K562 (cell line): Measurements from ENCODE around the gene GIMAP8. TPM values are rescaled to one million over a fixed set of nuclear protein-coding genes. Genes with fewer than 3 reads are reported as not detected.

Experiments used
- ATAC-seq: fragments of 200-7000 bp; cut with Tn5 transposase; 3 replicates; pipeline ENCODE4 v1.9.1; 2020; ENCODE audit warnings: moderate library complexity
- BruUV-seq: library from RNA; stranded (reverse); fragments of 400-500 nt; replicated peaks from 2 replicates; lab custom pipeline; 2021; lab: Mats Ljungman, UMichigan
- CTCF ChIA-PET: fragments of 300-600 bp; formaldehyde crosslinking; extraction: SDS; loops from one replicate; lab custom pipeline; 2021; ENCODE audit warnings: low intra/inter-chr PET ratio; lab: Yijun Ruan, JAX
- POLR2A ChIA-PET: fragments of 300-600, 350-650 bp; sonication (Branson Sonifier 250); formaldehyde crosslinking; extraction: SDS; loops from one replicate; lab custom pipeline; 2021; ENCODE audit warnings: antibody characterized with exemption, inconsistent platforms; lab: Yijun Ruan, JAX
- DNase-seq, 4 experiments: peaks; one replicate each; pipeline versions ENCODE4 v3.0.0 to v3.0.0-alpha.2; 2011 to 2018; ENCODE audit warnings: low spot score in 3 of 4, mixed read lengths in 3 of 4; ENCODE audit errors: extremely low read depth in 1 of 4
- FAIRE-seq: peaks from 2 replicates; lab custom pipeline; 2011; peaks lifted over from hg19 to GRCh38; lab: Jason Lieb, UNC
- H2AFZ ChIP-seq: 2 replicates; pipeline ENCODE4 v1.6.0; 2011; ENCODE audit warnings: low read depth, low read length, control low read depth, inconsistent platforms
- H3K27ac ChIP-seq: fragments of 200-600 bp; 3 replicates; pipeline ENCODE4 v1.8.0; 2011; ENCODE audit warnings: low read depth, mild to moderate bottlenecking, control low read depth, inconsistent platforms, low read length, moderate library complexity, mixed read lengths; ENCODE audit errors: extremely low read depth
- H3K27me3 ChIP-seq, 2 experiments: fragments of 300-600 bp in 1 of 2; 2 replicates in 1 of 2; 3 replicates in 1 of 2; pipeline versions ENCODE4 v1.6.0 to v1.8.0; 2011; ENCODE audit warnings: inconsistent platforms in 2 of 2, low read length in 2 of 2, mild to moderate bottlenecking in 1 of 2, mixed read lengths in 1 of 2, moderate library complexity in 1 of 2; ENCODE audit not compliant: control insufficient read depth in 2 of 2, insufficient read depth in 2 of 2
- H3K36me3 ChIP-seq: fragments of 300-600 bp; 3 replicates; pipeline ENCODE4 v1.8.0; 2011; ENCODE audit warnings: mild to moderate bottlenecking, low read length, inconsistent platforms; ENCODE audit not compliant: control insufficient read depth, insufficient read depth
- H3K4me1 ChIP-seq, 2 experiments: fragments of 200-600 bp in 1 of 2; replicated peaks in 1 of 2; 2 replicates in 1 of 2; 3 replicates in 1 of 2; pipeline versions ENCODE4 v1.5.1 to v1.8.0; 2011; ENCODE audit warnings: inconsistent platforms in 2 of 2, low read length in 2 of 2, mild to moderate bottlenecking in 1 of 2, mixed read lengths in 1 of 2, moderate library complexity in 1 of 2; ENCODE audit not compliant: control insufficient read depth in 2 of 2, insufficient read depth in 2 of 2
- H3K4me2 ChIP-seq: 2 replicates; pipeline ENCODE4 v1.6.1; 2011; ENCODE audit warnings: low read length, control low read depth, inconsistent platforms, mixed read lengths; ENCODE audit not compliant: insufficient read depth
- H3K4me3 ChIP-seq: fragments of 200-600 bp; sonication (generic), shearing (Covaris generic); 2 replicates; pipeline ENCODE4 v1.5.1; 2016; ENCODE audit warnings: control low read depth, inconsistent platforms
- H3K79me2 ChIP-seq: fragments of 200-600 bp; 3 replicates; pipeline ENCODE4 v1.8.0; 2011; ENCODE audit warnings: low read length, inconsistent platforms; ENCODE audit not compliant: control insufficient read depth, insufficient read depth
- H3K9ac ChIP-seq, 2 experiments: 2 replicates each; pipeline versions ENCODE4 v1.6.0 to v1.6.1; 2011; ENCODE audit warnings: low read depth in 2 of 2, low read length in 2 of 2, control low read depth in 1 of 2, inconsistent platforms in 1 of 2, mild to moderate bottlenecking in 1 of 2, mixed read lengths in 1 of 2; ENCODE audit not compliant: insufficient read depth in 1 of 2
- H3K9me1 ChIP-seq: one replicate; pipeline ENCODE4 v1.6.0; 2011; ENCODE audit warnings: inconsistent platforms, mild to moderate bottlenecking, low read length, moderate library complexity; ENCODE audit not compliant: control insufficient read depth, insufficient read depth
- H3K9me3 ChIP-seq: replicated peaks from 2 replicates; pipeline ENCODE4 v1.5.1; 2011; ENCODE audit warnings: low read depth, low read length, inconsistent platforms; ENCODE audit not compliant: control insufficient read depth, insufficient read depth
- H4K20me1 ChIP-seq: replicated peaks from 2 replicates; pipeline ENCODE4 v1.6.1; 2011; ENCODE audit warnings: low read length, inconsistent platforms, mixed read lengths; ENCODE audit not compliant: control insufficient read depth, insufficient read depth
- ASH1L ChIP-seq: fragments of 450-650 bp; IDR thresholded peaks from 2 replicates; pipeline ENCODE4 v1.6.1; 2018; ENCODE audit warnings: borderline replicate concordance, mild to moderate bottlenecking, low read depth; ENCODE audit not compliant: partially characterized antibody
- JUNB ChIP-seq: fragments of 450-650 bp; formaldehyde crosslinking; conservative IDR thresholded peaks from 2 replicates; pipeline ENCODE4 v1.4.0; 2020; ENCODE audit warnings: mild to moderate bottlenecking
- MCM2 ChIP-seq: fragments of 450-650 bp; IDR thresholded peaks from 2 replicates; pipeline ENCODE4 v1.6.1; 2017; ENCODE audit warnings: low read depth, mild to moderate bottlenecking
- PHF8 ChIP-seq: fragments of 200-600 bp; sonication (generic); IDR thresholded peaks from 2 replicates; pipeline ENCODE4 v1.6.1; 2012; ENCODE audit warnings: mixed run types, mild to moderate bottlenecking, inconsistent platforms, low read length, moderate library complexity, borderline replicate concordance
- ZBTB33 ChIP-seq: sonication (generic); formaldehyde crosslinking; IDR thresholded peaks from 2 replicates; pipeline ENCODE4 v1.8.1; 2023; ENCODE audit warnings: mild to moderate bottlenecking, missing genetic modification reagents
- ZBTB34 ChIP-seq: fragments of 250-450 bp; sonication (Bioruptor Pico); IDR thresholded peaks from 2 replicates; pipeline ENCODE4 v1.8.0; 2021; ENCODE audit warnings: mild to moderate bottlenecking, moderate library complexity
- ZNF175 ChIP-seq: fragments of 200-800 bp; sonication (Bioruptor generic); IDR thresholded peaks from 2 replicates; pipeline ENCODE4 v1.6.1; 2016; ENCODE audit warnings: low read depth, mild to moderate bottlenecking, missing genetic modification characterization, missing compliant biosample characterization
- ZNF3 ChIP-seq: fragments of 250-450 bp; sonication (Bioruptor Pico); IDR thresholded peaks from 2 replicates; pipeline ENCODE4 v1.5.0; 2021; ENCODE audit warnings: mild to moderate bottlenecking, moderate library complexity
- ZNF311 ChIP-seq: fragments of 250-450 bp; sonication (Bioruptor Pico); IDR thresholded peaks from 2 replicates; pipeline ENCODE4 v1.4.0; 2020; ENCODE audit warnings: mild to moderate bottlenecking, moderate library complexity
- ZNF644 ChIP-seq: fragments of 200-800 bp; sonication (Bioruptor generic); IDR thresholded peaks from 2 replicates; pipeline ENCODE4 v1.6.1; 2016; ENCODE audit warnings: low read depth, missing genetic modification characterization, missing compliant biosample characterization
- ZNF778 ChIP-seq: fragments of 450-650 bp; formaldehyde crosslinking; IDR thresholded peaks from 2 replicates; pipeline ENCODE4 v1.4.0; 2020; ENCODE audit warnings: mild to moderate bottlenecking, moderate library complexity
- WGBS: fragments of 100-300 bp; shearing (Covaris generic); methylation state at CpG from one replicate; pipeline ENCODE4 v1.1.6; 2016; ENCODE audit warnings: low coverage, mixed read lengths; ENCODE audit not compliant: insufficient coverage; ENCODE audit errors: missing lambda C conversion rate; 5-methylcytosine and 5-hydroxymethylcytosine counted together
- in situ Hi-C: fragments of 300-500 bp; cut with MboI; formaldehyde crosslinking; loops from 4 replicates; pipeline ENCODE4 v1.15.0; 2018; ENCODE audit warnings: inconsistent platforms, mixed read lengths
- intact Hi-C: fragments of 100-400 bp; cut with micrococcal nuclease; formaldehyde crosslinking; loops from 2 replicates; pipeline ENCODE4 v1.14.2; 2022
- polyA plus RNA-seq, 8 experiments: library from polyadenylated mRNA; depleted of rRNA in 4 of 8; stranded (reverse) in 5 of 8; unstranded in 3 of 8; fragments of >200 nt; fragmentation: Nextera tagmentation in 2 of 8; fragmentation: Illumina TruSeq in 1 of 8; extraction: Ambion mirVana in 2 of 8; extraction: Trizol in 1 of 8; gene quantifications; 2 replicates each; pipeline versions ENCODE4 v1.2.1 to v1.2.3, GENCODE V29; 2011 to 2014; ENCODE audit warnings: inconsistent platforms in 1 of 8, missing spikeins in 1 of 8
- total RNA-seq, 7 experiments: library from RNA; depleted of rRNA in 6 of 7; stranded (reverse); fragments of >200 nt in 6 of 7; fragmentation: Illumina TruSeq in 2 of 7; extraction: Trizol in 2 of 7; gene quantifications; 2 replicates each; pipeline versions ENCODE4 v1.2.1 to v1.2.3, GENCODE V29; 2011 to 2021; ENCODE audit warnings: low replicate concordance in 1 of 7

The GIMAP8 gene
- total and polyA plus RNA-seq, 9 of the 15 experiments (the other 6 are each of a cell fraction or from before 2014, with no cell fraction given) = not detected

- H3K9ac ChIP-seq = no peak overlapping the region
- no peaks in the 10 kb centered on the region for H3K9me3 ChIP-seq
- 0% methylated on average over 4 of the region's 4 CpGs for WGBS
- no peak overlapping the region for H2AFZ ChIP-seq
- ATAC-seq = no peak
- POLR2A ChIA-PET = interaction anchor here (0.8 to 1.9 kb wide), 2 partner anchors 8 to 137 kb away, joined by 4 read pairs; no protein-coding TSS in a partner anchor
- no peak overlapping the region for H3K4me3 ChIP-seq
- H3K4me1 ChIP-seq = no peaks in the 10 kb centered on the region
- no peaks in the 10 kb centered on the region for H3K9me1 ChIP-seq
- H3K27me3 ChIP-seq = peaks cover 6 to 9% of the 10 kb centered on the region in 2 experiments; a peak in 2 of 5 replicates
- no peak for TF ChIP-seq ZNF175 (CRISPR knock-in tag)
- TF ChIP-seq, all 486 proteins: peak for 0
- Histone ChIP-seq H4K20me1 (no peaks in the 10 kb centered on the region), H3K36me3 (no peaks in the 10 kb centered on the region), H3K27ac (no peak overlapping the region), H3K79me2 (no peaks in the 10 kb centered on the region), H3K4me2 (no peak overlapping the region)
- CTCF ChIA-PET = no interaction called here
- DNase-seq = no peak
- intact Hi-C loops = no loop called here
- no peak for FAIRE-seq
- in situ Hi-C loops = no loop called here
- no TSS peak for BruUV-seq
These were observed 57.6 kb downstream of the GIMAP8 start for GRCh38 chr7:150507947-150508602.

GRCh38 chr7:150511048-150511447 lies 60.6 kb downstream of the GIMAP8 start:
- FAIRE-seq = no peak
- in situ Hi-C loops (no loop called here), intact Hi-C loops (no loop called here)
- H3K79me2 ChIP-seq = no peaks in the 10 kb centered on the region
- POLR2A ChIA-PET = interaction anchor here (1.0 kb wide), 1 partner anchor 31 kb away, joined by 3 read pairs; no protein-coding TSS in a partner anchor
- no peak overlapping the region for H3K4me2 ChIP-seq
- DNase-seq = no peak
- TF ChIP-seq ASH1L (no peak), ZNF644 (tag) (no peak), PHF8 (no peak), MCM2 (no peak), ZBTB34 (no peak), ZBTB33 (no peak), ZNF3 (CRISPR knock-in tag) (no peak), JUNB (CRISPR knock-in tag) (no peak), ZNF778 (CRISPR knock-in tag) (no peak), ZNF311 (CRISPR knock-in tag) (no peak)
- TF ChIP-seq, all 486 proteins: peak for 0
- no peak overlapping the region for H2AFZ ChIP-seq
- H3K27me3 ChIP-seq = peaks cover 14 to 17% of the 10 kb centered on the region in 2 experiments; a peak in 4 of 5 replicates
- no peaks in the 10 kb centered on the region for H3K4me1 ChIP-seq
- no peak overlapping the region for H3K4me3 ChIP-seq
- H3K36me3 ChIP-seq = no peaks in the 10 kb centered on the region
- H3K9ac ChIP-seq = no peak overlapping the region
- 0% methylated on average over 2 of the region's 2 CpGs for WGBS
- no peaks in the 10 kb centered on the region for H4K20me1 ChIP-seq
- CTCF ChIA-PET = no interaction called here
- H3K9me3 ChIP-seq = no peaks in the 10 kb centered on the region
- H3K27ac ChIP-seq = no peak overlapping the region
- no peak for ATAC-seq
- H3K9me1 ChIP-seq = no peaks in the 10 kb centered on the region
- BruUV-seq = no TSS peak
